ENCODE results near the gene CLDN22.

The CLDN22 gene

DNA sequence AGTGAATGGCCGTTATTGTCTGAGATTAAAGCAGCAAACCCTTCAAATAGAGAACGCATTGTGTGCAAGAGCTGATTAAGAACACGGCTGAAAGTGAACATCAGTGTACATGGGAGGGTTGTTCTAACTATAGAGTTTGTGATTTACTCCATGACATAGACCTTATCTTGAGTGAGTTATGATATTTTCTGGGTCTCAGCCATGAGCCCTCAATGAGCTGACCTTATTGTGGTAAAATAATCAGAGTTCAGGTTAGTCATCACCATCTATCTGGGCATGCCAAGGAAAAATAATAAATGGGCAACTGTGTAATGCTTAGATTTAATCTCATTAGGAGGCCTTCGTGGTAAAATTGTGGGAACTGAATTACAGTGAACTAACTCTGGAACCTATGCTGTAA lies 35.3 kb upstream of the CLDN22 start:
- no peak overlapping the region for H3K4me3 ChIP-seq (ENCODE audit: low read length)
- no peak overlapping the region for H3K9ac ChIP-seq (ENCODE audit: low read length)
- H3K27me3 ChIP-seq (replicated peaks; ENCODE audit: control insufficient read depth, insufficient read depth, low read length), result peaks cover 11% of the 10 kb centered on the region
- DNase-seq (ENCODE audit: low read depth), result peak; percentile 6
- H3K4me1 ChIP-seq (ENCODE audit: control insufficient read depth, insufficient read depth, low read length), result peaks cover 20% of the 10 kb centered on the region
- H3K36me3 ChIP-seq (ENCODE audit: control insufficient read depth, insufficient read depth, low read length, severe bottlenecking), result no peaks in the 10 kb centered on the region
- H3K9me3 ChIP-seq (ENCODE audit: control insufficient read depth, low read length), result no peaks in the 10 kb centered on the region

DNA sequence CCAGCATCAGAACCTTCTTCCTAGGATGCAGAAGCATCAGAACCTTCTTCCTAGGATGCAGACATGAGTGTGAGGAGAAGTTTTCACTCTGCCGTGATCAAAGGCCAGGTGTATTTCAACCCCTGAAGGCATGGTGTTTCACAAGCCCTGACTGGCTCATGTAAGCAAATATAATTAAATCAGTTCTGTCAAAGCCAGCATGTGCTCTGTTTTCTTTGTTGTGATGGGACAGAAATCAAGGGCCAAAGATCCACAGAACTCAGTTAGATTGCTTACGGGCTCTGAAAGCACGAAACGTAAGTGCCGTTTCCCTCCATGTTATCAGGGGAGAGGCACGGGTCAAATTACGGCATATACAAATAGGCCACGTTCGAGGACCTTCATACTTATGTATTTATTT lies 34.1 kb upstream of the CLDN22 start:
- Histone ChIP-seq H3K36me3 (ENCODE audit: control insufficient read depth, insufficient read depth, low read length, severe bottlenecking) (no peaks in the 10 kb centered on the region), H3K27me3 (replicated peaks; ENCODE audit: control insufficient read depth, insufficient read depth, low read length) (peaks cover 11% of the 10 kb centered on the region), H3K4me3 (ENCODE audit: low read length) (no peak overlapping the region), H3K4me1 (ENCODE audit: control insufficient read depth, insufficient read depth, low read length) (peaks cover 19% of the 10 kb centered on the region), H3K9ac (ENCODE audit: low read length) (no peak overlapping the region), H3K9me3 (ENCODE audit: control insufficient read depth, low read length) (no peaks in the 10 kb centered on the region)
- no peak for DNase-seq (ENCODE audit: low read depth)

DNA sequence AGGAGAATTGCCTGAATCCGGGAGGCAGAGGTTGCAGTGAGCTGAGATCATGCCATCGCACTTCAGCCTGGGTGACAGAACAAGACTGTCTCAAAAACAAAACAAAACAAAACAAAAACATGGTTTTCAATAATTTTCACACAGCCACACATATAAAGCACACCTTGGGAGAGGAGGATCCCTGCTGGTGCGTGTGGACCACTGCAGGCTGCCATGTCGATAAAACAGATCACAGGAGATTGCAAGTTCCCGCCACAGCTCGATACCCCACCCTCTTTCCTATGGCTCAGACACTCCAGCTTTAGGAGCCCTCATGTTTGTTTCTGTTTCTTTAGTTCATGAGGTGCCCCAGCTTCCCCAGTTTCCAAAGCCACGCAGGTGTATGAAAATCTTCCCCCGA lies 33.5 kb upstream of the CLDN22 start:
- peaks cover 11% of the 10 kb centered on the region for H3K27me3 ChIP-seq (replicated peaks; ENCODE audit: control insufficient read depth, insufficient read depth, low read length)
- no peaks in the 10 kb centered on the region for H3K36me3 ChIP-seq (ENCODE audit: control insufficient read depth, insufficient read depth, low read length, severe bottlenecking)
- H3K4me1 ChIP-seq (ENCODE audit: control insufficient read depth, insufficient read depth, low read length), result peaks cover 23% of the 10 kb centered on the region
- no peak overlapping the region for H3K4me3 ChIP-seq (ENCODE audit: low read length)
- H3K9me3 ChIP-seq (ENCODE audit: control insufficient read depth, low read length), result no peaks in the 10 kb centered on the region
- DNase-seq (ENCODE audit: low read depth), result no peak
- no peak overlapping the region for H3K9ac ChIP-seq (ENCODE audit: low read length)

DNA sequence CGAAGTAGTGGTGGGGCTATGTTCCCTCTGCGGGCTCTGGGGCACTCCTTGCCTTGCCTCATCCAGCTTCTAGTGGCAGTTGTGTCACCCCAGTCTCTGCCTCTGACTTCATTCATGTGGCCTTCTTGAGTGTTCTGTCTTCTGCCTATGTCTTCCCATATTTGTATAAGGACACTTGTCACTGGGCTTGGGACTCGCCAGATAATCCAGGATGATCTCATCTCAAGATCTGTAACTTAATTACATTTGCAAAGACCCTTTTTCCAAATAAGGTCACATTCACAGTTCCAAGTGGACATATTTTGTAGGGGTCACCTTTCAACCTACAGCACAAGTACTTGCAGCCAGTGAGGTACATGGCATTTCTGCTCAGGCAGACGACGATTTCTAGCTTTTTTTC lies 32.5 kb upstream of the CLDN22 start:
- no peak overlapping the region for H3K9ac ChIP-seq (ENCODE audit: low read length)
- no peak for DNase-seq (ENCODE audit: low read depth)
- H3K27me3 ChIP-seq (replicated peaks; ENCODE audit: control insufficient read depth, insufficient read depth, low read length), result peaks cover 11% of the 10 kb centered on the region
- peaks cover 28% of the 10 kb centered on the region for H3K4me1 ChIP-seq (ENCODE audit: control insufficient read depth, insufficient read depth, low read length)
- no peak overlapping the region for H3K4me3 ChIP-seq (ENCODE audit: low read length)
- no peaks in the 10 kb centered on the region for H3K9me3 ChIP-seq (ENCODE audit: control insufficient read depth, low read length)
- H3K36me3 ChIP-seq (ENCODE audit: control insufficient read depth, insufficient read depth, low read length, severe bottlenecking), result no peaks in the 10 kb centered on the region

DNA sequence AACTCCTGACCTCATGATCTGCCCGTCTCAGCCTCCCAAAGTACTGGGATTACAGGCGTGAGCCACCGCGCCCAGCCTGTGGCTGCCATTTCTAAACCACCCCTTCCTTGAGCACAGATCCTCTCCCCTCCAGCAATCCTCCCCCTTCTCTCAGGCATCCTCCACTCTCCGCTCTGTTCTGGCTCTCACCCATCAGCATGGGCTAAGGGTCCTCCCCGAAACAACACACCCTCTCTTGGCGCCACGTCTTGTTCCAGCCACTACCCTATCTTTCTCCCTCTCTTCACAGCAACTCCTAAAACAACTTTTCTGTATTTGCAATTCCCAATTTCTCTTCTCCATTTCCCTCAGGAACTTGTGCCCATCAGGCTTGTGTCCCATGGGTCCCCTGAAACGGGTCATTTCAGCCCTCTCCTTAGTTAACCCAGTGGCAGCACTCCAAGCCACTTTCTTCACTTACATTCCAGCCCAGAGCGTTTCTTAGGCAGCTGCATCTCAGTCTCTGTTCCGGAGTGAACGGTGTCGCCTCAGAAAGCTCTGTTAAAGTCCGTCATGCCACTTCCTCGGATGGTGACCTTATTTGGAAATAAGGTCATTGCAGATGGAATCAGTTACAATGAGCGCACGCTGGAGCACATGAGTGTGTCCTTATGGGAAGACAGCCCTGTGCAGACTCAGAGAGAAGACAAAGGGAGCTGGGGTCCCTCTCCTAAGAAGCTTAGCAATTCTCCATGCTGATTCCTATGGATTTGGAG lies 30.4 kb upstream of the CLDN22 start:
- no peak for DNase-seq (ENCODE audit: low read depth)
- no peak overlapping the region for H3K9ac ChIP-seq (ENCODE audit: low read length)
- H3K36me3 ChIP-seq (ENCODE audit: control insufficient read depth, insufficient read depth, low read length, severe bottlenecking), result no peaks in the 10 kb centered on the region

DNA sequence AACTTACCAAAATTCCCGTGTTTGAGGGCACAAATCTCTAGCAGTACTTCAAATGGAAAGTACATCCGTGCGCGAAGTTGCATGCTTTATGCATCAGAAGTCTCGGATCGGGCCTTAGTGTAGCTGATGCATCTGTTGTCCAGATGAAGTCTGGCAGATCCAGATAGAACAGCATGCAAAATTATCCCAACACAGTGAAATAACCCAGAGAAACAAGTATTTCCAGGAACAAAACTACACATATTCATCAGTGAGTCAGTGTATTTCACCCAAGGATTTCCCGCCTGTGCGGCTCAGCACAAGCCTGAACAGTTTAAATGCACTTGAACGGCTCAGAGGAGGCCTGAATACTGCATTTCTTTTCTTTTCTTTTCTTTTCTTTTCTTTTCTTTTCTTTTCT lies 29.6 kb upstream of the CLDN22 start:
- peaks cover 11% of the 10 kb centered on the region for H3K27me3 ChIP-seq (replicated peaks; ENCODE audit: control insufficient read depth, insufficient read depth, low read length)
- no peak overlapping the region for H3K4me3 ChIP-seq (ENCODE audit: low read length)
- peaks cover 31% of the 10 kb centered on the region for H3K4me1 ChIP-seq (ENCODE audit: control insufficient read depth, insufficient read depth, low read length)
- no peaks in the 10 kb centered on the region for H3K36me3 ChIP-seq (ENCODE audit: control insufficient read depth, insufficient read depth, low read length, severe bottlenecking)
- H3K9ac ChIP-seq (ENCODE audit: low read length), result no peak overlapping the region
- no peaks in the 10 kb centered on the region for H3K9me3 ChIP-seq (ENCODE audit: control insufficient read depth, low read length)
- DNase-seq (ENCODE audit: low read depth), result peak; percentile 19

More for the DNA sequence above, 30.4 kb upstream of the CLDN22 start:
- Histone ChIP-seq H3K27me3 (replicated peaks; ENCODE audit: control insufficient read depth, insufficient read depth, low read length) (peaks cover 11% of the 10 kb centered on the region), H3K4me1 (ENCODE audit: control insufficient read depth, insufficient read depth, low read length) (peaks cover 27% of the 10 kb centered on the region), H3K9me3 (ENCODE audit: control insufficient read depth, low read length) (no peaks in the 10 kb centered on the region), H3K4me3 (ENCODE audit: low read length) (no peak overlapping the region)

DNA sequence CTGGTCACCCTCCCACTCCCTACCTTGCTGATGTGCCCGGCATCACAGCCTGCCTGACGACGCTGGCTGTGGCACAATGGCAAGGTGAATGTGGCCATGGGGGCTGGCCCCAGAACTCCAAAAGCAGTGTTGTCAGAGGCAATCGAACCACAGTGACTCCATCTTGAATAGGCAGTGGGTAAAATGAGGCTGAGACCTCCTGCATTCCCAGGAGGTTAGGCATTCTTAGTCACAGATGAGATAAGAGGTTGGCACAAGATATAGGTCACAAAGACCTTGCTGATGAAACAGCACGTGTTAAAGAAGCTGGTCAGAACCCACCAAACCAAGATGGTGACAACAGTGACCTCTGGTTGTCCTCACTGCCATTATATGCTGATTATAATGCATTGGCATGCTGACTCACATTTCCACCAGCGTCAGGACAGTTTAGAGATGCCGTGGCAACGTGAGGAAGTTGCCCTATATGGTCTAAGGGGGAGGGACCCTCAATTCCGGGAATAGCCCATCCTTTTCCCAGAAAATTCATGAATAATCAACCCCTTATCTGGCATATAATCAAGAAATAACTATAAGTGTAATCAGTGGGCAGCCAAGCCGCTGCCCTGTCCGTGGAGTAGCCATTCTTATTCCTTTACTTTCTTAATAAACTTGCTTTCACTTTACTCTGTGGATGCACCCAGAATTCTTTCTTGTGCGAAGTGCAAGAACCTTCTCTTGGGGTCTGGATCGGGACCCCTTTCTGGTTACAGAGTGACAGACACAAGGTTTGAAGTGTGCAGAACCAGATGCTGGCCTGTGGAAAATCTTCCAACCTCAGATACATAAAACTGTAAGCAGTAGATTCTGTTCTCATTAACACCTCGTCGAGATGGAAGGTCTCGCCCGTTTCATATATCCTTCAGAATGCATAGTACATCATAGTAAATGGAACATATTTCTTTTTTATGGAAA lies 28.9 kb upstream of the CLDN22 start:
- Histone ChIP-seq H3K9ac (ENCODE audit: low read length) (no peak overlapping the region), H3K36me3 (ENCODE audit: control insufficient read depth, insufficient read depth, low read length, severe bottlenecking) (no peaks in the 10 kb centered on the region), H3K27me3 (replicated peaks; ENCODE audit: control insufficient read depth, insufficient read depth, low read length) (peaks cover 9% of the 10 kb centered on the region), H3K4me1 (ENCODE audit: control insufficient read depth, insufficient read depth, low read length) (peaks cover 35% of the 10 kb centered on the region), H3K4me3 (ENCODE audit: low read length) (no peak overlapping the region), H3K9me3 (ENCODE audit: control insufficient read depth, low read length) (no peaks in the 10 kb centered on the region)
- peak; percentile 78 for DNase-seq (ENCODE audit: low read depth)

DNA sequence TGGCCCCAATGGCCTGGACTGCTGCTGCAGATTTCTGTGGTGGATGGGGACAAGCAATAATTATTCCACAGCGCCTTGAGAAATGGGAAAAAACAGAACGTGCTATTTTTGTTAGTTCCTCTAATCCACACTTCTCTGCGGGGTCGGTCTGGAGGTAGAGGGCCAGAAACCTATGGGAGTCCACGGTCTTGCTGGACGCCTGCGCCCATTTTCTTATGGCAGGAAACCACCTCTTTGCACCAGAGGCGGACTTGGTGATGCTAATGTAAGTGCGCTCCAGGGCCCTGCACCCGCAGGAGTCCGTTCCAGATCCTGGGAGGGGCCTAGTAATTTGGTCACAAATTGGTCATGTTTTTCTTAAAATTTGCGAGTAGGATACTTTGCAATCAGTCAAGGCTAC lies 28.1 kb upstream of the CLDN22 start:
- no peak overlapping the region for H3K4me3 ChIP-seq (ENCODE audit: low read length)
- no peaks in the 10 kb centered on the region for H3K9me3 ChIP-seq (ENCODE audit: control insufficient read depth, low read length)
- H3K4me1 ChIP-seq (ENCODE audit: control insufficient read depth, insufficient read depth, low read length), result peaks cover 40% of the 10 kb centered on the region
- peaks cover 4% of the 10 kb centered on the region for H3K27me3 ChIP-seq (replicated peaks; ENCODE audit: control insufficient read depth, insufficient read depth, low read length)
- no peak overlapping the region for H3K9ac ChIP-seq (ENCODE audit: low read length)
- no peak for DNase-seq (ENCODE audit: low read depth)
- no peaks in the 10 kb centered on the region for H3K36me3 ChIP-seq (ENCODE audit: control insufficient read depth, insufficient read depth, low read length, severe bottlenecking)

DNA sequence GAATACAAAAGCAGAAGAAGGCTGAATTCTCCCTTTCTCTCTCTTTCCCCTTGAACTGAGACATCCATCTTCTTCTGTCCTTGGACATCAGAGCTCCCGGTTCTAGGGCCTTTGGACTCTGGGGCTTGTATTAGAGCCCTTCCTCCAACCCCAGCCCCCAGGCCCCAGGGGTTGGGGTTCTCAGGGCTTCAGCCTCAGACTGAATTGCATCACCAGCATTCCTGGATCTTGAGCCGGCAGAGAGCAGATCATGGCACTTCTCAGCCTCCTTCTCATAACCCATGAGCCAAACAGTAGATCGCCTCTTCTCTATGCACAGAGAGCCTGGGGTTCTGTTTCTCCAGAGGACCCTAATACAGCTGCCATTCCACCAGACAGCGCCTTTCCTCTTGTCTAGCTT lies 27.5 kb upstream of the CLDN22 start:
- DNase-seq (ENCODE audit: low read depth), result peak; percentile 58
- Histone ChIP-seq H3K36me3 (ENCODE audit: control insufficient read depth, insufficient read depth, low read length, severe bottlenecking) (no peaks in the 10 kb centered on the region), H3K4me3 (ENCODE audit: low read length) (no peak overlapping the region)

DNA sequence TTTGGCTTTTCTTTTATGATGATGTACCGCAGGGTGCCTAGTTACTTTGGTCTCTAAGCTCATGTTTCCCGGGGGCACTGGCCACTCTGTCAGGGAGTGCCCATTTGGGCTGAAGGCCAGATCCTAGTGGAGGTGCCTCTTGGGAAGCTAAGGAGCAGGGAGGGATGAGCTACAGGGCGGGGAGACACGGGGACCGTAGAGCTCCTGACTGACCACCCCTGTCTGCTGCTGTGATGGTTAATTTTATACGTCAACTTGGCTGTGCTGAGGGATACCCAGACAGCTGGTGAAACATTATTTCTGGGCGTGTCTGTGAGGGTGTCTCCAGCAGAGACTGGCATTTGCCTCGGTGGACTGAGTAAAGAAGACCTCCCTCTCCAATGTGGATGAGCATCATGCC lies 27.1 kb upstream of the CLDN22 start:
- H3K9me3 ChIP-seq (ENCODE audit: control insufficient read depth, low read length), result no peaks in the 10 kb centered on the region
- H3K4me3 ChIP-seq (ENCODE audit: low read length), result no peak overlapping the region
- DNase-seq (ENCODE audit: low read depth), result no peak
- H3K4me1 ChIP-seq (ENCODE audit: control insufficient read depth, insufficient read depth, low read length), result peaks cover 41% of the 10 kb centered on the region
- no peak overlapping the region for H3K9ac ChIP-seq (ENCODE audit: low read length)
- H3K36me3 ChIP-seq (ENCODE audit: control insufficient read depth, insufficient read depth, low read length, severe bottlenecking), result no peaks in the 10 kb centered on the region
- H3K27me3 ChIP-seq (replicated peaks; ENCODE audit: control insufficient read depth, insufficient read depth, low read length), result no peaks in the 10 kb centered on the region

More for the DNA sequence above, 27.5 kb upstream of the CLDN22 start:
- Histone ChIP-seq H3K9ac (ENCODE audit: low read length) (no peak overlapping the region), H3K9me3 (ENCODE audit: control insufficient read depth, low read length) (no peaks in the 10 kb centered on the region), H3K27me3 (replicated peaks; ENCODE audit: control insufficient read depth, insufficient read depth, low read length) (peaks cover 3% of the 10 kb centered on the region), H3K4me1 (ENCODE audit: control insufficient read depth, insufficient read depth, low read length) (peaks cover 41% of the 10 kb centered on the region)

DNA sequence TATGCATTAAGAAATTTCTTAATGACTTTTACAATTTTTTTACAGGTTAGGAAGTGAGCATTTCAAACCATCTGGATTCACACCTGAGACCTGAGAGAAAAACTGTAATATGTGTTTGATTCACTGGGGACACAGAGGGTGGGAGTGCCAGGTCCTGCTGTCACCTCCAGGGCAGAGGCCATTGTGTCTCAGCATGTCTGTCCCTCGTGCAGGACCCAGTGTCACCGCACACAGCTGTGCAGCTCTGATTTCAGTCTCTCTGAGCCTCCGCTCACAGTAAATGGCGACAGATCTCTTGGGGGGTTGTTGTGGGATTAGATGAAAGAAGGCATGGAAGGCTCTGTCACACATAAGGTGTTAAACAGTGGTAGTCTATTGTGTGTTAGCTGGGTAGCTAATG lies 25.2 kb upstream of the CLDN22 start:
- DNase-seq (ENCODE audit: low read depth), result no peak
- no peak overlapping the region for H3K9ac ChIP-seq (ENCODE audit: low read length)
- no peaks in the 10 kb centered on the region for H3K36me3 ChIP-seq (ENCODE audit: control insufficient read depth, insufficient read depth, low read length, severe bottlenecking)
- H3K4me3 ChIP-seq (ENCODE audit: low read length), result no peak overlapping the region
- peaks cover 33% of the 10 kb centered on the region for H3K4me1 ChIP-seq (ENCODE audit: control insufficient read depth, insufficient read depth, low read length)
- H3K9me3 ChIP-seq (ENCODE audit: control insufficient read depth, low read length), result no peaks in the 10 kb centered on the region
- H3K27me3 ChIP-seq (replicated peaks; ENCODE audit: control insufficient read depth, insufficient read depth, low read length), result no peaks in the 10 kb centered on the region
